Endothelial cell of umbilical vein (primary cell): ENCODE results near the gene XYLT1. TPM values are rescaled to one million over a fixed set of nuclear protein-coding genes. Genes with fewer than 3 reads are reported as not detected.

Experiments used
- BruUV-seq: library from RNA; stranded (reverse); fragments of 400-500 nt; replicated peaks from 2 replicates; lab custom pipeline; 2021; lab: Mats Ljungman, UMichigan
- CTCF ChIA-PET: fragments of 300-600, 350-600 bp; sonication (Branson Sonifier 250); formaldehyde crosslinking; loops from one replicate; lab custom pipeline; 2021; ENCODE audit warnings: antibody characterized with exemption, inconsistent platforms; lab: Charles Lee
- POLR2A ChIA-PET: fragments of 300-600, 350-600 bp; sonication (Branson Sonifier 250); formaldehyde crosslinking; loops from one replicate; lab custom pipeline; 2021; ENCODE audit warnings: antibody characterized with exemption, inconsistent platforms; lab: Charles Lee
- DNase-seq: peaks from one replicate; pipeline ENCODE4 v3.0.0-alpha.2; 2011; ENCODE audit warnings: low read depth, low spot score
- FAIRE-seq: peaks from 2 replicates; lab custom pipeline; 2011; peaks lifted over from hg19 to GRCh38; lab: Jason Lieb, UNC
- H2AFZ ChIP-seq: 2 replicates; pipeline ENCODE4 v1.6.0; 2012; ENCODE audit warnings: low read depth, low read length, control low read depth, inconsistent platforms
- H3K27ac ChIP-seq: 2 replicates; pipeline ENCODE4 v1.5.1; 2011; ENCODE audit warnings: low read depth, mild to moderate bottlenecking, control low read depth, low read length, moderate library complexity; ENCODE audit not compliant: insufficient read depth
- H3K27me3 ChIP-seq, 2 experiments: 2 replicates each; pipeline versions ENCODE4 v1.6.0 to v1.6.1; 2011; ENCODE audit warnings: low read length in 2 of 2, mixed read lengths in 1 of 2; ENCODE audit not compliant: control insufficient read depth in 2 of 2, insufficient read depth in 2 of 2
- H3K36me3 ChIP-seq, 2 experiments: 2 replicates in 1 of 2; 3 replicates in 1 of 2; pipeline ENCODE4 v1.5.1; 2011; ENCODE audit warnings: low read length in 2 of 2, mild to moderate bottlenecking in 1 of 2, moderate library complexity in 1 of 2; ENCODE audit not compliant: control insufficient read depth in 2 of 2, insufficient read depth in 2 of 2; ENCODE audit errors: extremely low read depth in 1 of 2
- H3K4me1 ChIP-seq: 3 replicates; pipeline ENCODE4 v1.5.1; 2011; ENCODE audit warnings: mild to moderate bottlenecking, low read length; ENCODE audit not compliant: control insufficient read depth, insufficient read depth; ENCODE audit errors: extremely low read depth
- H3K4me2 ChIP-seq: 2 replicates; pipeline ENCODE4 v1.6.1; 2011; ENCODE audit warnings: low read length, control low read depth, mixed read lengths; ENCODE audit not compliant: insufficient read depth
- H3K4me3 ChIP-seq, 3 experiments: fragments of 200-600 bp in 1 of 3; sonication (generic), shearing (Covaris generic) in 1 of 3; replicated peaks in 1 of 3; 2 replicates each; pipeline ENCODE4 v1.5.1; 2011 to 2016; ENCODE audit warnings: control low read depth in 3 of 3, low read length in 3 of 3, mild to moderate bottlenecking in 2 of 3, inconsistent platforms in 1 of 3, low read depth in 1 of 3, moderate library complexity in 1 of 3; ENCODE audit not compliant: insufficient read depth in 1 of 3
- H3K79me2 ChIP-seq: 2 replicates; pipeline ENCODE4 v1.6.0; 2012; ENCODE audit warnings: low read length, inconsistent platforms; ENCODE audit not compliant: control insufficient read depth, insufficient read depth
- H3K9ac ChIP-seq: replicated peaks from 2 replicates; pipeline ENCODE3; 2011; ENCODE audit warnings: low read length, control low read depth; ENCODE audit not compliant: insufficient read depth; ENCODE audit errors: extremely low read depth
- H3K9me1 ChIP-seq: replicated peaks from 3 replicates; pipeline ENCODE4 v1.6.0; 2011; ENCODE audit warnings: mild to moderate bottlenecking, low read length; ENCODE audit not compliant: control insufficient read depth, insufficient read depth; ENCODE audit errors: extremely low read depth
- H3K9me3 ChIP-seq: replicated peaks from 2 replicates; pipeline ENCODE4 v1.5.1; 2012; ENCODE audit warnings: low read length, inconsistent platforms; ENCODE audit not compliant: control insufficient read depth, insufficient read depth
- H4K20me1 ChIP-seq: replicated peaks from 2 replicates; pipeline ENCODE3; 2011; ENCODE audit warnings: mild to moderate bottlenecking, low read length; ENCODE audit not compliant: control insufficient read depth, insufficient read depth; ENCODE audit errors: extremely low read depth
- EZH2 ChIP-seq: IDR thresholded peaks from 2 replicates; pipeline ENCODE4 v1.6.1; 2012; ENCODE audit warnings: borderline replicate concordance, low read depth, mild to moderate bottlenecking, moderate library complexity, low read length, inconsistent platforms; ENCODE audit not compliant: severe bottlenecking
- FOS ChIP-seq: IDR thresholded peaks from 2 replicates; pipeline ENCODE4 v1.6.1; 2011; ENCODE audit warnings: mild to moderate bottlenecking, low read length, moderate library complexity, borderline replicate concordance; ENCODE audit not compliant: insufficient read depth
- GATA2 ChIP-seq: IDR thresholded peaks from 2 replicates; pipeline ENCODE4 v1.7.0; 2011; ENCODE audit warnings: low read depth, mild to moderate bottlenecking, moderate library complexity, mixed read lengths, low read length; ENCODE audit not compliant: insufficient read length, insufficient read depth
- JUN ChIP-seq: IDR thresholded peaks from 2 replicates; pipeline ENCODE4 v1.6.1; 2011; ENCODE audit warnings: borderline replicate concordance, low read depth; ENCODE audit not compliant: insufficient read length, insufficient read depth
- MYC ChIP-seq: IDR thresholded peaks from one replicate; pipeline ENCODE4 v1.6.1; 2011; ENCODE audit warnings: mild to moderate bottlenecking, low read depth, low read length
- POLR2A ChIP-seq: IDR thresholded peaks from 2 replicates; pipeline ENCODE4 v1.6.1; 2012; ENCODE audit warnings: low read depth, mild to moderate bottlenecking, control low read depth, low read length
- POLR2AphosphoS5 ChIP-seq: IDR thresholded peaks from 2 replicates; pipeline ENCODE4 v1.6.1; 2012; ENCODE audit warnings: low read depth, mild to moderate bottlenecking, control low read depth, low read length, moderate library complexity; ENCODE audit not compliant: insufficient read depth
- dilution Hi-C: fragments of 300-500 bp; cut with MboI; formaldehyde crosslinking; loops from one replicate; pipeline ENCODE4 v1.15.0; 2019; ENCODE audit warnings: low sequenced_read_pairs; ENCODE audit not compliant: extremely low pct_ligation_motif_present
- intact Hi-C: fragments of 100-400 bp; cut with micrococcal nuclease; formaldehyde crosslinking; loops from one replicate; pipeline ENCODE4 v1.10.0; 2022
- polyA plus RNA-seq, 4 experiments: library from polyadenylated mRNA; depleted of rRNA in 3 of 4; stranded (reverse) in 3 of 4; unstranded in 1 of 4; fragments of >200 nt; gene quantifications; 2 replicates each; pipeline versions ENCODE4 v1.2.1 to v1.2.3, GENCODE V29; 2011 to 2012; ENCODE audit warnings: missing spikeins in 1 of 4
- total RNA-seq: library from RNA; stranded (reverse); gene quantifications from 2 replicates; pipeline ENCODE4 v1.2.3, GENCODE V29; 2021
- TF ChIP-seq, protein P1 (sequence below): IDR thresholded peaks from 2 replicates; pipeline ENCODE4 v1.6.1; 2011; ENCODE audit not compliant: insufficient read depth, insufficient read length
- TF ChIP-seq, protein P2 (sequence below), 2 donors: IDR thresholded peaks; 1 replicate in 1 of 2; 2 replicates in 1 of 2; pipeline ENCODE4 v1.5.1; 2011; ENCODE audit warnings: low read length in 2 of 2, mild to moderate bottlenecking in 2 of 2, moderate library complexity in 2 of 2, control low read depth in 1 of 2, inconsistent platforms in 1 of 2, low read depth in 1 of 2; ENCODE audit not compliant: insufficient read depth in 1 of 2; ENCODE audit errors: extremely low read depth in 1 of 2

XYLT1 gene
- total and polyA plus RNA-seq, 2 donors (not counting 3 experiments of a cell fraction or from before 2014, with no cell fraction given): 0.63 to 2.9 TPM

DNA sequence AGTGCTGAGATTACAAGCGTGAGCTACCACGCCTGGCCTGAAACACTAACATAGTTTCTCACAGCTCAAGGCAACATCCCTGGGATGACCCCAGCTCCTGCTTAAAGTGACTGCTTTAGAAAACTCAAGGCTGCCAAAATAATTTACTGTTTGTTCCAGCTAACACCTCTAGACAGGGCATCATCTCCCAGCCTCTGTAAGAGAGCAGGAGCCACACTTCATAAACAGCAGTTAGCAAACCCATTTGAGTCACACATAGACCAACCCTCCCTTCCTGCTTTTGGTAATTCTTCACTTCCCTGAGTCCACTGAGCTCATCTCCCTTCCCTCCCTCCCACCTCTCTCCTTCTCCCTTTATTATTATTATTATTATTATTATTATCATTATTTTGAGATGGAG is 201.3 kb downstream of the XYLT1 start:
- DNase-seq (no peak), FAIRE-seq (no peak)
- H4K20me1 ChIP-seq: no peaks in the 10 kb centered on the region
- no peaks in the 10 kb centered on the region for H3K9me1 ChIP-seq
- no peak overlapping the region for H3K9ac ChIP-seq
- no peak overlapping the region for H3K4me2 ChIP-seq
- intact Hi-C loops: no loop called here
- CTCF ChIA-PET: no interaction called here
- no peaks in the 10 kb centered on the region for H3K36me3 ChIP-seq
- no peaks in the 10 kb centered on the region for H3K79me2 ChIP-seq
- no peaks in the 10 kb centered on the region for H3K4me1 ChIP-seq
- no peak overlapping the region for H3K4me3 ChIP-seq
- POLR2A ChIA-PET: no interaction called here
- peaks cover 2% of the 10 kb centered on the region for H3K9me3 ChIP-seq
- dilution Hi-C loops: no loop called here
- H3K27me3 ChIP-seq: no peaks in the 10 kb centered on the region
- H3K27ac ChIP-seq: no peak overlapping the region
- no peak for TF ChIP-seq JUN
- no peak for TF ChIP-seq EZH2
- no peak for TF ChIP-seq GATA2
- no peak for TF ChIP-seq MYC
- TF ChIP-seq, protein P1, sequence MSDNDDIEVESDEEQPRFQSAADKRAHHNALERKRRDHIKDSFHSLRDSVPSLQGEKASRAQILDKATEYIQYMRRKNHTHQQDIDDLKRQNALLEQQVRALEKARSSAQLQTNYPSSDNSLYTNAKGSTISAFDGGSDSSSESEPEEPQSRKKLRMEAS: no peak
- no TSS peak for BruUV-seq
- no peak overlapping the region for H2AFZ ChIP-seq

DNA sequence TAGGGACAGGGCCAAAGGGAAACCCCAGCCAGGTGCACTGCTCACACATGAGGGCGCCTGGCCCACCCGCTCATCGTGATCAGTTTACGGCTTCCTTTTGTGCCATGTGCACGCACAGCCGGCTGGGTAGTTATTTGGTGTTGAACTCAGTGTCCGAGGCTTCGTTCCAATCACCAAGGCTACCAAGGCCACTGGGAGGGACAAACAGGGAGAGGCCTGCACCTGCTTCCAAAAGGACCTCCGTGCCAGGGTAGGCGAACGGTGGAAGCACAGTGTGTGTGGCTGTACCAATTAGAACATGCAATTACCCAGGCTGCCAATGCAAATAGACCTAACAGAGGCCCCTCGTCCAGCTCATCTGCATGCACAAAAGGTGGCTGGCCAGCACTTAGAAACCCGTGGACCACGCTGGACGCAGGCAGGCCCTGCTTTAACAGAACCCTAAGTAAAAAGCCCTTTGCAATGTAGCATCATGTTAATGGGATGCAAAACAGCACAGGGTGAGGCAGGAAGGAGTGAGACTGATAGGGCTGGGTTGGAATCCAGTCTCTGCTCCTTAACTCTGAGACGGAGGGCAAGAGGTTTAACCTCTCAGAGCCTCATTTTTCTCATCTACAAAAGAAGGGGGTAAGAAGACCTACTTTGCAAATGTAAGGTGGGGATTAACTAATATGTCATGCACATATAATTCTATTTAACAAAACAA is 204.0 kb downstream of the XYLT1 start:
- H3K27me3 ChIP-seq: no peaks in the 10 kb centered on the region
- no peaks in the 10 kb centered on the region for H3K4me1 ChIP-seq
- no peak overlapping the region for H3K4me2 ChIP-seq
- H3K9ac ChIP-seq: no peak overlapping the region
- ChIA-PET POLR2A (no interaction called here), CTCF (no interaction called here)
- TF ChIP-seq, protein P1: no peak
- TF ChIP-seq, protein P2, sequence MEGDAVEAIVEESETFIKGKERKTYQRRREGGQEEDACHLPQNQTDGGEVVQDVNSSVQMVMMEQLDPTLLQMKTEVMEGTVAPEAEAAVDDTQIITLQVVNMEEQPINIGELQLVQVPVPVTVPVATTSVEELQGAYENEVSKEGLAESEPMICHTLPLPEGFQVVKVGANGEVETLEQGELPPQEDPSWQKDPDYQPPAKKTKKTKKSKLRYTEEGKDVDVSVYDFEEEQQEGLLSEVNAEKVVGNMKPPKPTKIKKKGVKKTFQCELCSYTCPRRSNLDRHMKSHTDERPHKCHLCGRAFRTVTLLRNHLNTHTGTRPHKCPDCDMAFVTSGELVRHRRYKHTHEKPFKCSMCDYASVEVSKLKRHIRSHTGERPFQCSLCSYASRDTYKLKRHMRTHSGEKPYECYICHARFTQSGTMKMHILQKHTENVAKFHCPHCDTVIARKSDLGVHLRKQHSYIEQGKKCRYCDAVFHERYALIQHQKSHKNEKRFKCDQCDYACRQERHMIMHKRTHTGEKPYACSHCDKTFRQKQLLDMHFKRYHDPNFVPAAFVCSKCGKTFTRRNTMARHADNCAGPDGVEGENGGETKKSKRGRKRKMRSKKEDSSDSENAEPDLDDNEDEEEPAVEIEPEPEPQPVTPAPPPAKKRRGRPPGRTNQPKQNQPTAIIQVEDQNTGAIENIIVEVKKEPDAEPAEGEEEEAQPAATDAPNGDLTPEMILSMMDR (IDR thresholded peaks at IDR 0.05; ENCODE audit: extremely low read depth in 1 of 2, insufficient read depth in 1 of 2, low read depth in 1 of 2, low read length in 2 of 2): no peak
- no peak for TF ChIP-seq FOS
- TF ChIP-seq EZH2: no peak
- no peak for TF ChIP-seq JUN
- no peak for TF ChIP-seq POLR2AphosphoS5
- no peak for TF ChIP-seq GATA2
- no peak for TF ChIP-seq POLR2A
- no peak for TF ChIP-seq MYC
- no peaks in the 10 kb centered on the region for H3K9me1 ChIP-seq
- peaks cover 2% of the 10 kb centered on the region for H3K9me3 ChIP-seq
- H3K79me2 ChIP-seq: no peaks in the 10 kb centered on the region
- dilution Hi-C loops: no loop called here
- H2AFZ ChIP-seq: no peak overlapping the region
- BruUV-seq: no TSS peak
- no peak overlapping the region for H3K27ac ChIP-seq
- H3K4me3 ChIP-seq: no peak overlapping the region
- H4K20me1 ChIP-seq: no peaks in the 10 kb centered on the region
- intact Hi-C loops: no loop called here
- FAIRE-seq (no peak), DNase-seq (no peak)
- H3K36me3 ChIP-seq: no peaks in the 10 kb centered on the region
